Kidney epithelial cell (primary cell): Measurements from ENCODE around the gene STARD13. TPM values are rescaled to one million over a fixed set of nuclear protein-coding genes. Genes with fewer than 3 reads are reported as not detected.

Experiments used
- DNase-seq: peaks from one replicate; pipeline ENCODE4 v3.0.0-alpha.2; 2010; ENCODE audit warnings: low read depth
- H3K27me3 ChIP-seq: 2 replicates; pipeline ENCODE4 v1.6.0; 2011; ENCODE audit warnings: low read length; ENCODE audit not compliant: control insufficient read depth, insufficient read depth
- H3K36me3 ChIP-seq: 2 replicates; pipeline ENCODE4 v1.5.1; 2011; ENCODE audit warnings: low read length; ENCODE audit not compliant: control insufficient read depth, insufficient read depth
- H3K4me3 ChIP-seq: 2 replicates; pipeline ENCODE4 v1.5.1; 2011; ENCODE audit warnings: low read depth, mild to moderate bottlenecking, control low read depth, low read length
- total RNA-seq: library from RNA; depleted of rRNA; stranded (reverse); fragments of >200 nt; gene quantifications from 2 replicates; pipeline ENCODE4 v1.2.3, GENCODE V29; 2015
- TF ChIP-seq, protein P1 (sequence below): IDR thresholded peaks from 2 replicates; pipeline ENCODE4 v1.5.1; 2011; ENCODE audit warnings: mild to moderate bottlenecking, moderate library complexity, low read length, control low read depth, inconsistent platforms; ENCODE audit not compliant: insufficient read depth, poor library complexity, severe bottlenecking

Gene STARD13
- total RNA-seq, 1 donor from 2014 or later = 10.1 TPM

DNA sequence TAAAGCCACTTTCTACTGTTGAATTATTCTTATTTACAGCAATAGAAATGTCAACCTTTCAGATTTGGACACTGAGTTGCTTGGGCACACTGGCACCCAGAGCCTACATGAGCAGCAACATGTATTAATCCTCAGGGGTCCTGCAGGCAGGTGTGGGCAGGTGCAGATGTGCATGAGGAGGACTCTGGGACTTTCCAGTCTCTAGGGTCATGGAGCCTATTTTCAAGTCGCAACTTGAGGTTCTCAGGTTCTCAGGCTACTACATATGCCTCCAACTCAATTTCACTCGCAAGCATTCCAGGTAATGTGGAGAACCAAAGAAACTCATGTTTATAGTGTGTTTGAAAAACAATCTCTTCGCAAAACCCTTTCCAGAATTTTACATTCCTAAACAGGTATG, 73.2 kb downstream of the STARD13 start:
- no peak for DNase-seq
- Histone ChIP-seq H3K27me3 (no peaks in the 10 kb centered on the region), H3K36me3 (no peaks in the 10 kb centered on the region), H3K4me3 (no peak overlapping the region)
- TF ChIP-seq, protein P1, sequence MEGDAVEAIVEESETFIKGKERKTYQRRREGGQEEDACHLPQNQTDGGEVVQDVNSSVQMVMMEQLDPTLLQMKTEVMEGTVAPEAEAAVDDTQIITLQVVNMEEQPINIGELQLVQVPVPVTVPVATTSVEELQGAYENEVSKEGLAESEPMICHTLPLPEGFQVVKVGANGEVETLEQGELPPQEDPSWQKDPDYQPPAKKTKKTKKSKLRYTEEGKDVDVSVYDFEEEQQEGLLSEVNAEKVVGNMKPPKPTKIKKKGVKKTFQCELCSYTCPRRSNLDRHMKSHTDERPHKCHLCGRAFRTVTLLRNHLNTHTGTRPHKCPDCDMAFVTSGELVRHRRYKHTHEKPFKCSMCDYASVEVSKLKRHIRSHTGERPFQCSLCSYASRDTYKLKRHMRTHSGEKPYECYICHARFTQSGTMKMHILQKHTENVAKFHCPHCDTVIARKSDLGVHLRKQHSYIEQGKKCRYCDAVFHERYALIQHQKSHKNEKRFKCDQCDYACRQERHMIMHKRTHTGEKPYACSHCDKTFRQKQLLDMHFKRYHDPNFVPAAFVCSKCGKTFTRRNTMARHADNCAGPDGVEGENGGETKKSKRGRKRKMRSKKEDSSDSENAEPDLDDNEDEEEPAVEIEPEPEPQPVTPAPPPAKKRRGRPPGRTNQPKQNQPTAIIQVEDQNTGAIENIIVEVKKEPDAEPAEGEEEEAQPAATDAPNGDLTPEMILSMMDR = no peak

DNA sequence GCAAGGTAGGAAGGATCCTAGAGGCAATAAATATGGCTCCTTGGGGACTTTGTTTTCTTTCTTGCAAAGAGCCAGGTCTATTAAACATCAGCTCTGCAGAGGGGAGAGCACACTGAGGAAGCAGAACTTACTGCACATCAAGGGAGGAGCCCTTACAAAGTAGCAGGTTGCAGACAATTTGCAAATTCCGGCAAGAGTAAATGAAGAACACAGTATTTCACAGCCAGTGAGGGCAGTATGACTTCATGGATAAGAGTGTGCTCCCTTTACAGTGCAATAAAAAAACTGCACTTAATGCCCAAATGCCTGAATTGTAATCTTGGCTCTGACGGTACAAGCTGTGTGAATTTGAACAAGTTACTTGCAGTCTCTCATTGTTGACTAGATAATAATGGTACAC, 75.5 kb downstream of the STARD13 start:
- no peaks in the 10 kb centered on the region for H3K27me3 ChIP-seq
- H3K36me3 ChIP-seq = no peaks in the 10 kb centered on the region
- TF ChIP-seq, protein P1 = no peak
- no peak overlapping the region for H3K4me3 ChIP-seq
- no peak for DNase-seq

DNA sequence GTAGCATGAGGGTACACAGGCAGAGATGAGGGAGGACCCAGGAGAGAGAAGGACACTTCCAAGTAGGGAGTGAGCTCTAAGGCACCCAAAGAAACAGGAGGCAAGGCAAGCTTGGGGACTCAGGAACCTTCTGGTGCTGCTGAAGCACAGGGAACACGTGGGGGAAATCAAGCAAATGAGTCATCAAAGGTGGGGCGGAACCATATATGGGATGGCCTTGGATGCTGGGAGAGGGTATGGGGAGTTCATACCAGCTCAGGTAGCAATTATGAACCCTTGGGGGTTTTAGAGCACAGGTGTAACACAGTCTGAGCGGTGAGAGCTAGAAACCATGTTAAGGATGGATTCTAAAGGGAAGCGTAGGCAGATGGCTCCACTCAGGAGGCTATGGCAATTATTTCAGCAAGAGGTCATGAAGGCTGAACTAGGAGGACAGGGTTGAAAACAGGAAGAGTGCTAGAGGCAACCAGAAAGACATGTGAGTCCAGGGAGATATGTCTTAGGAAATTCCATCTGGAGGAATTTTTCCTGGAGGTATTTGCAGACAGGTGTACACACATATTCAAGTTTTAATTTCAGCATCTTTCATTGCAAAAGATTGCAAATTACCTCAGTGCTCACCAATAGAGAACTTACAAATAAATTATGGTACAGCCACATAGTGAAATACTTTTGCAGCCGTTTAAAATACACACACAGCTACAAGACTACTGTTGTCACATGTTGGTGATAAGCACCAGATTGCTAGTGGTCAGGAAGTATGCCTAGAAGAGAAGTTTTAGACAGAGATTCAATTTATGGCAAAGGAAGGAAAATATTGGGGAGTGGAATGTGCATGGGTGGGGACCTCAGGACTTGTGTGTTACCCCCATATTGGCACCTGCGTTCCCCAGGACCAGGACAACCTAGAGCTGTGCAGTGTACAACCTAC, 77.0 kb downstream of the STARD13 start:
- Histone ChIP-seq H3K4me3 (no peak overlapping the region), H3K27me3 (no peaks in the 10 kb centered on the region), H3K36me3 (no peaks in the 10 kb centered on the region)
- TF ChIP-seq, protein P1 = no peak
- DNase-seq = no peak

DNA sequence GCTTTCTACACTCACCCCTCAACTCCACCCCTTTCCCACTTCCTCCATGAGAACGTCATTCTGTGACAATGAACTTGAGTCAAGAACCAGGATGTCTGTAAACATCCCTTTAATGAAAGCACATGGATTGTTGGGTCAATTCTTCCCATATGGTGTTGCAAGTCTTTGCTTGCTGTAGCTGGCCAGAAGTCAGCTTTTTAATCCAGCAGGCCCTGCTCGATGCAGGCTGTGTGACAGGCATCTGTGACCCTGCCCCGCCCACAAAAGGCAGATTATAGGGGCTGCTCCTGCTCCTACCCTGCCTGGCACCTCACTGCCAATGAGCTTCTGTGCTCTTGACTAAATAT, 78.0 kb downstream of the STARD13 start:
- no peaks in the 10 kb centered on the region for H3K27me3 ChIP-seq
- TF ChIP-seq, protein P1 = no peak
- no peak for DNase-seq
- no peaks in the 10 kb centered on the region for H3K36me3 ChIP-seq
- no peak overlapping the region for H3K4me3 ChIP-seq

DNA sequence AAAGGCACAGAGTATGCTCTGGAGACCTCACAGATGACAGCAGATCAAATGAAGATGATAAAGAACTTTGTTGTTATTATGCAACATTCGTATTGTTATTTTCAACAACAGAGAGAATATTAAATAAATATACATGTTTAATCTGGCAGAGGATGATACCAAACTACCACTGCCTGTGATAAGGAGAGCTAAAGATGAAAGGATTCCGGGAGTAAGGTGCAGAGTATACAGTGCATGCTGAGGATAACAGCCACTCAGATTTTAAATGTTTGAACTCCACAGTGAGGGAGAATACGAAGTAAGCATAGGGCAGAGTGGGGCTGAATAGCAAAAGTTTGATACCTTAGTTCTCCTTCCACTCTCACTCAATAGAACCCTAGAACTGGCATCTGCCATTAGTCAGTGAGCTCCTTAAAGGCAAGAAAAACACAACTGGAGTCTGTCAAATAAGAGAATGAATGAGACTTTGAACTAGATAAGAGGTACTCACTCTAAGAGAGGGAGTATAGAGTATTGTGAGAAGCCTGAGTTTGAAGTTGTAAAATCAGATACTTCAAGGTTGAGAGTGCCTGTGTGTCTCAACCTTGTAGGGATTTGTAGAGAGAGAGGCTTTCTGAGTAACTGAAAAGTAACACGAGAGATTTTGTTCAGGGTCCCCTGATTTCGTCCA, 78.5 kb downstream of the STARD13 start:
- no peaks in the 10 kb centered on the region for H3K27me3 ChIP-seq
- no peaks in the 10 kb centered on the region for H3K36me3 ChIP-seq
- no peak for DNase-seq
- H3K4me3 ChIP-seq = no peak overlapping the region
- TF ChIP-seq, protein P1 = no peak
